Measurements from ENCODE around the gene FILIP1L.

Gene FILIP1L

DNA sequence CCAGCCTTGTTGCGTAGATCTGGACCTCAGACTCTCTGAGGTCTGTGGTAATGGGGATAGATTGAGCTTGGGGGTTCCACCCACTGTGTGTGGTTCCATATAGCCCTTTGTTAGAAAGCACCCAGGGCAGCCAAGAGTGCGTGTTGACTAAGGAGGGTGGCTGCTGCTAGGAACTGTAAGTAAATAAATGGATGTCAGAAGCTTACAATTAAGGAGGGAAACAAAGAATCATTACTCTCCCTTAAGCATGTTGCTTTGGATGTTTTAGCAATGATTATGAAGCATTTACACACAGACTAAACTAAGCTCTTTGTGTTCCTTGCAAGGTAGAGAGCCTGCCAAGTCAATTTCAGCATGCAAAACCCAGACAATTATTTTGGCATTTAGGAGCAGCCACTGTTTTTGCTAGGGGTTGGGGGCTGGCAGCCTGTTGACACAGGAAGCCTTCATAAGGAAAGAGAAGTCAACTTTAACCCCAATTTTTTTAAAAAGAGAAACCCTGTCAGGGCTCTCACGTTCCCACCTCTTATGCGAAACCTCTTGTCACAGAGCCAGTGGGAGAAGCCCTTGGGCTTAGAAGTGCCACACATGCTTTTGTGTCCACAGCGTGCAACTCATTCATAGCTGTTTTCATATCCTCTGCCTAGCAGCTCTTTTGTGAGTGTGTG lies 168.8 kb downstream of the FILIP1L start:
- no peak for DNase-seq

DNA sequence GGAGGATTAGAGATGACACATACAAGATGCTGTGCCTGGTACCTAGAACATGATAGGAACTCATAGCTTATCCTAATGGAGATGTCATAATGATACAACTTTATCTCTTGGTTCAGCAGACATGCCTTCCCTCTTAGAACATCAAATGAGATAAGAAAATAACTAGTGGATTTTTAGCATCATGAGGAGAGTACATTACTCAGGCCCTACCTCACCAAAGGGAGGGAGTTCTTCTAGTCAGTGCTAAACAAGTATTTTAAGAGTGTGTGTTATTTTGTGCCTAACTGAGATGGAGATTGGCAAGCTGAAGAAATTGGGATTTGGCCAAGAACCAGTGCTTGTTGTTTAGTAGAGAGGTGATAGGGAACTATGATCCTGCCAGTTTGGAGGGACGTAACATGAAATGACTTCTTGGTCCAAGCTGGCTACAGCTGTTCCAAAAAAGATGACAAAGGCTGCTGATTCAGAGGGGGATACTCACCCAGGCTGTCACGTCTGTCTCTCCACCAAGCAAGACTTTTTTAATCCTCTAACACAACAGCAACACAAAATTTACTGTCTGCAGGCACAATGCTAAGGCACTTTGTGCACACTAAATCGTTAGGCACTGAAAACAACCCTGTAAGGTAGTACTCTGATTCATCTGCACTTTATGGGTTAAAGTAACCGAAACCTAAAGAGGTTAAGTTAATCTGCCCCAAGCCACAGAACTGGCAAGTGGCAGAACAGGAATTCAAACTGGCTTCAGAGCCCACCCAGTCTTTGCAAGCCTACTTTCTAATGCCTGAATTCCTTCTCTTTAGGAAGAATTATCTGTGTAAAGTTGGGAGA lies 170.2 kb downstream of the FILIP1L start:
- DNase-seq: no peak

DNA sequence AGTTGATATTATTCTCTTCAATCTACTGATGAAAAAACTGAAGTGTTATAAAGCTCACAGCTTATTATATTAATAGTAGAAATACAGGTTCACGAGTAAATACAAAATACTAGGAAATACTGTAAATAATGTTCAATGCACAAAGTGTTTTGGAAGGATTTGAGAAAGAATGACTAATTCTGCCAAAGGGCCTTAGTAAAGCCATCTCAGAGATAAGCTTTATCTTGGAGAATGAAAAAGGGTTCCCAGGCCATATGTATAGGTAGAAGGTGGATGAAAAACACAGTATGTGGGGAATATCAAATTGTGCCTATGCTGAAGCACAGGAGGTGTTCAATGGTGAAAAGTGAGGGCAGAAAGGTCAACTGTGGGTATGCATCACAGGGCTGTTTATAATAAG lies 173.1 kb downstream of the FILIP1L start:
- no peak for DNase-seq

DNA sequence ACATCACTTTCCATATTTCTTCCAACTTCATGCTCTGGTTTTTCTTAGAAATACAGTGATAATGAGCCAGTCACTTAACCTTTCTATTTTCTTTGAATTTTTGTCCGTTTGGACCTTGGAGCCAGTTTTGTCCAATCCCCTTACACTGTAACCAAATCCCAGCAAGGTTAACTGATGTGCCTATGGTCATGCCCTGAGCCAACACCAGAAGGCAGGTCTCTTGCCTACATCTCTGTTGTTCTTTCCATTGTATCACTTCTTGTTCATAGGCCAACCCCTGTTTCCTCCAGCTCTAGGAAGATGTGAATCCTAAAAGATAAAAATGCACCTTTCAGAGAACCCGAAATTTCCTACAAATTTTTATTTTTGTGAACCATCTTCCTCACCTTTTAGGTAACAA lies 174.0 kb downstream of the FILIP1L start:
- no peak for DNase-seq

DNA sequence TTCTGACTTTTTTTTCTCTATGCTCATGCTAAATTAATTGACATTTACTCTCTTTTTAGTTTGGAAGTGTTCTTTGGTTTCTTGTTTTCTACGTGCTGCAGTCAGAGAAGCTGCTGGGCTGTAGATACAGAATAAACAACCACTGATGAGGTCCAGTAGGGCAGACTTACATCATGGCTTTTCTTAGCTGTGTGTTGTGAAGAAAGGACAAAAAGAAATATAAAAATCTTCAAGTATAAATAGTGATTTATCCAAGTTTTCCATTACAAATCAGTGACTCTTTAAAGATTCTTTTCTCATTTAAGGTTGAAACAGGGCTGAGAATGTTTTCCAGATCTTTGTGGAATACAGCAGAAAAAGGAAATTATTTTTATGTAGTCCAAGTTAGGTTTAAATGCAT lies 174.4 kb downstream of the FILIP1L start:
- DNase-seq: no peak

DNA sequence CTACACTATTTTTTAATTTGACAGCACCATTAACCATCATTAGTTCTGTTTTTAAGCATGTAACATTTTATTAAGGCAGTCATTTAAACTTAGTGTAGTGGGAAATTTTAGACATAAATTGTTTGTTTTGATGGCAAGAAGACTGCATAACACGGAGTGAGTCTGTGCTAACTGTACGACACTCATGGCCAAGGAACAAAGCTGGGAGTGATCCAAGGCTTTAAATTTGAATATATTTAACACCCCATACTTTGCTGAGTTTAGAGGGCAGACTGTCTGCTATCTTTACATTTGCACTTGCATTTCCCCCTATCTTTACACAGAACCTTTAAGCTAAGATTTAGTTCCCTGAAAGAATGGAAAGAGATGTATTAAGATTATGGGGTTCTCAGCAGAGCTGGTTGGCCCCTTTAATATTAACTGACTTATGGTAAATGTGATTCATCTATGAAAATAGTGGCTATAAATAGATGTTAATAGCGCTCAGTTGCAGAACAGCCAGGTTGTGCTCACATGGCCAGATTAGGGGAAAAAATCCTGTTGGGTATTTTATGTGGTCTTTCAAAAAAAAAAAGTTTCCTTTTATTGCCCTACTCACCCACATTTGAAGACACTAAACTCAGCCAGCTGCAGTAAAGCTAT lies 175.9 kb downstream of the FILIP1L start:
- no peak for DNase-seq

DNA sequence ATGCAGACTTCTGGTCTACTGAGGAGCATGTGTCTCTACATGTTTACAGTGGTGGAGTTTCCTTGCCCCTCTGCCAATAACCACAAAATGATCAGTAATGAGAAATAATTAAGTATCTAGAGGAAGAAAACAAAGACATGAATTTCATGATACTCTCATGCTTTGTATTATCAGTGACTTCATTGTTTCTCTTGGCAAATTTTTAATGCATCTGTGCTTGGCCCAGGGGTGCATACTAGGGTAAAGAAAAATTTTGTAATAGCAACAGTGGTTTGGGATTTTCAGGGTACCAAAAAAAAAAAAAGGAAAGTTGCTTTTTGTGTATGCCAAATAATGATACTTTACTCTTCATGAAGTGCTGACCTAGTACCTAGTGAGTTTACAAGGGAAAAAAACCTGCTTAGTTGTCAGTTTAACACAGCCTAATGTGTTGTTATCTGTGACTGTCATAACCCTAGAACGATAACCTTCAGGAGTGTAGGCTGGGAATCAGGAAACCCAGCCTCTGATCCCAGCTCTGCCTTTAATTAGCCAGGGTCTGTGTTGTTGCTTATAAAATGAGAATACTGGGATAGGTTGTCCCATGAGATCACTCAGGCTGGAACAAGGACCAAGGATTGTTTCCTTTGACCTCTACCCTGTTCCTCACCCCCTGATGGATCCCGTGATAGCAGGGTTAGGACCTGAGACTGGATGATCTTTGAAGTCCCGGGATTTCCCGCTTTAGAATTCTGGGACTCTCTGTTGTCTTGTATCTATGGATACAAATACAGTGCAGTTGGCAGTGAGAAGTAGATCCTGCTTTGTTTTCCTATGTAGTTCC lies 179.1 kb downstream of the FILIP1L start:
- DNase-seq: no peak

DNA sequence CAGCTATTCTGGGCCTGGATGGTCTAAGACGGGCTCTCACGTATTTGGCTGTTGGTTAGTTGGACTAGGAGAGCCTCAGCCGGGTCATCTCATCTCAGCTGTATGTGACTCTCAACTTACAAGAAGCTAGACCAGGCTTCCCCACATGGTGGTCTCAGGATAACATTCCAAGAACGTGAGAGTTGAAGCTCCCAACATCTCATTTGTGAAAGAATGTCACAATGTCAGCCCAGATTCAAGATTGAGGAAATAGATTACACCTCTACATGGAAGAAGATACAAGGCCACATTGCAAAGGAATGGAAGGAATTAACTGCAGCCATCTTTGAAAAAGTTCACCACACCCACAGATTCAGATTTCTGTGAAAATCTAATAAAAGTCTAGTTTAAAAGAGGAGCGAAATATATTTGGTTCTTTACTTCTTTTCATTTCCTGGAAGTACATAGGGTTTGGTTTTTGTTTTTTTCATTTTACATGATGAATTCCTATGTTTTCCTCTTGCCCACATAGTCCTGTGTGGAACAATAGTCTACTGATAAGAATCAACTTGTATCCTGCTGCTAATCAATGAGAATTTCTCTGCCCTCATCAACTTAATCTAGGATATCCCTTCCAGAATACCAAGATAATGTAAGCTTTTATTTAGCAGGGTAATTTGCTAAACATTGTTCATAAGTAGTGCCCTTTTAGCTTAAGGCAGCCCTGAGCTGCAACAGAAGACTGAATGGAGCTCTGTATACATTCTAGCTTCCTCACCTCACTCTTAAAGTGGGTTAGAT lies 180.1 kb downstream of the FILIP1L start:
- DNase-seq: no peak

DNA sequence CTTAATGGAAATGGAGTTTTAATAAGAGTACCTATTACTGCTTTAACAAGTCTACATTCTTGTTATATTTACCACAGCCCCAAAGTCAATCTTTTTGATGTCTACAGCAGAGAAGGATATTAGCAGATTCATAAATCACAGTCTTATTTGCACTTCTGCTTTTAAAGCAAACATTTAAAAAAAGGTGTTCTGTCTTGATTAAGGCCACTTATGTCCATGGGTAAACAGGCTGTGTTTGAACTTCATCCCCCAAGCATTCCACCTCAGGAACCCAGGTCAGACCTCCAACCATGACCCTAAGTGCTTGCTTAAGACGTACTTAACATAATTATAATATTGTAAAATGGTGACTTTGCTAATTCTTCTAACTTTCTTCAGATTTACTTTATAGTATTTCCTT lies 183.2 kb downstream of the FILIP1L start:
- no peak for DNase-seq

DNA sequence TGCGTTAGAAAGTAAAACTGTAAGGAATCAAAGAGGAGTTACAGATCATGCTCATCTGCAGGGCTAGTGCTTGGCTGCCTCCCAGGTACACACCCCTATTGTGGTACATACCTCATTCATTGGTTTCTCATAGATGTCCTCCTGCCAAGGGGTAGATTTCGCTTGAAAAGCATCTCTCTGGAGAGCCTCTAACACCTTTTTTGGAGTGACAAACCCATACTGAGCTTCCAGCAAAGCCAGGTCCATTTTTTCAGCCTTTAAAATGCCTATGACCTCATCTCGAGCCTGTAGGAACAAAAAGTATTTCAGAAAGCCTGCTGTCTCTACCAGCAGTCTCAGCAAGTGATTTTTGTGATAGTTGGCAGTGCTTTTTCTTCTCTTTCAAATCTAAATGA lies 184.6 kb downstream of the FILIP1L start:
- DNase-seq: no peak

DNA sequence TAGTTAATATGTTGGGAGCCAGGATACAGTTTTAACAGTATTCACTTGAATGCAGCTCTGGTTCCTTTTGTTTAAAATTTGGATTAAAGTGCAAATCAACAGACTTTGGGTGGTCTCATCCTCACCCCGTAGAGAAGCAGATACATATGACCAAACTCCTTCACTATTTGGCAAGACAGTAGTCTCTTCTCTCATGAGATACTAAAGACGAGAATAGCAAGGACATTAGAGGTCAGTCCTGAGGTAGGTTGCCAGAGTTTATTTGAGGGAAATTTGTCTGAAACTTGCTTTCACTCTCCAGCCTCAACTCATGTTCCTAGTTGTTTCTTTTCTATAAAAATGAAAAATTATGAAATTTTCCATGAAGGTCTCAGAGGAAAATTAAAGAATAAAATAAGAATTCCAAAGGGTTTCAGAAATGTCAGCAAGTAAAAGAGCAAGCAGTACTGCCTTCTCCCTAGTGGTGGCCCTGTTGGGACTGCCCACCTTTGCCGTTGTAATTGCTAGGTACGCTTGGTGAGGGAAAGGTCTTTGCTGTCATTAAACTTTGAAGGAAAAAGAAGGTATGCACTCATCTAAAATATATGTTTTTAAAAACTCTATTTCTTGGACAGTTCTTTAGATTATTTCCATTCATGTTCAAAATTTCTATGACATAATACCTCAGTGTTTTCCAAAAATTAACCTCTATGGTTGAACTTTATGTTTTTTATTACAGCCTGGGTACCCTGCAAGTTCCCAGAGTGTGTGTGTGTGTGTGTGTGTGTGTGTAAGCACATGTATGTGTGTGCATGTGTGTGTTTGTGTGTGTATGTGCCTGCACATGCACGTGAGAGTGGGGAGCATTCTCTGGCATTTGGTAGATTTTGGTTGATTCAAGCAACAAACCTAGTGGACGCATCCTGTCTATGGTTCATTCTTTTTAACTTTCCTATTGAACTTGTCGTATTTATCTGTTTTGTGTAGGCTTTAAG lies 185.2 kb downstream of the FILIP1L start:
- DNase-seq: no peak

DNA sequence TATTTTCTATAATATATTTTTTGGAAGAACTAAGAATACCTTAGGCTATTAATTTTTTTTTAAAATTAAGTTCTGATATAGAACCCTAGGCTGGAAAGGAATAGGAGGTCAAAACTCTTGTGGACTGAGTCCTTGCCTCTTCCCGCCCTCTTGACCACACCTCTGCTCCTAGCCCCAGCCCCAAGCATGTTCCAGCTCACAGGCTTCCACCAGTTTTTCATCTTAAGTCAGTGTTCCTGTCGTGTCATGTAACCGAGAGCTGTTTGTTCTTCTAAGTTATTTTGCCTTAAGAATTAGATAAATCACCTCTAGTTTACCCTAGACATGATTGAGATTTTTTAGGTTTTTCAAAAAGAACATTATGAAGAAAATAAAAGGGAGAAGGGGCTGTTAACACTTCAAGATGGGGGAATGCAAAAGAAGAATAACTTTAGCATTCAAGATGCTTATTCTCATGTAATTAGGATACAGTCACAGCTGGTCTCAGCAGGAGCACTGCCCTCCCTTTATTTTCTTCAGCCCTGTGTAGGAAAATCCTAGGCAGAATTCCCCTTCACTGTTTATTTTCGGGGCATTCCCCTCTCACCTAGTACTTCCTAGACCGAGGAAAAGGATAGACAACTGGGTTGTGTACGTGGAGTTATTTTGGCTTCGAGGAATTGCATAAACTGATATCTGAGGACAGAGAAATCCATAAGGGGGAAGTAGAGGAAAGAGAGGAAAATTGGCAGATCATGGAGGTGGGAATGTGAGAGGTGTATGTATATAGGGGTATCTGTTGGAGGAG lies 186.4 kb downstream of the FILIP1L start:
- DNase-seq: no peak

DNA sequence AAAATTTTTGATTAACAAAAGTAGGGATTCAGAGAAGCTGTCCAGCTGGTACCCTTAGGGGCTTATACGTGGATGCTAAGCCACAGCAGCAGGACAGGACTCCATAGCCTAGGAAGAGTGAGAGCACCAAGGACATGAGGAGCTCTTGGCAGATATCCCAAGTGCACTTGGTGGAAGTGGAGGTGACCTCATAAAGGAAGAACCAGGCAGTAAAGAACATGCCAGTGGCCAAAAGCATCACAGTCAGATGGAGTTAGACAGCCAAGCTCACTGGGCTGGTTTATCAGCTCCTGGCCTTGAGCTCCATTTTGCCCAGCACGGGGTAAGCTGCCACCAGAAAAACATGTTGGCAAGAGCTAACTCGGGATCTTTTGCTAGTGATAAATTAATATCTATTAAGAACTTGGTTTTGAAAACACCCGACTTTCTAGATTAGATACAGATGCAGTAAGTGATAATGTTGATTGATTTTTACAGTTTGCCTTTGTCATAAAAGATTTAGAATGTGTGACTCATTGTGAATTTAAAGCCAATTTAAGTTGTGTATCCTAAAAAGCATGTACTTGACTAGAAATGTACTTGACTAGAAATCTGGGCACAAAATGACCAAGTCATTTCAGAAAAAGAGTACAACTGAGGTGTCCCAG lies 188.6 kb downstream of the FILIP1L start:
- no peak for DNase-seq

DNA sequence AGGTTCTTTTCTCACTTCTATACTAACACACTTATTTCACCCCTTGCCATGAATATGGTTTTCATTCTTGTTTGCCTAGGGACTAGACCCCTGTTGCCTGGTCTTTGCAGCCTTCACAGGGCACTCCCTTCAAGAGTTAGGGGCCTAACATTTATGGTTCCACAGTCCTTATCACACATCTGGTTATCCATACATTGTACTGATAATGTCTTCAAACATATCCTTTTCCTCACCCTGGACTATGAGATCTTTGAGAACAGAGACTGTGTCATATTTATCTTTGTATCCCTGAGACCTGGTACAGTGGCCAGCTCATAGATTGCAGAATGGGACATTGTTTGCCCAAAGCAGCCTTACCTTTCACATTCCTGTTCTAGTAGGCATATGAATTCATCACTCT lies 190.4 kb downstream of the FILIP1L start:
- DNase-seq: no peak

DNA sequence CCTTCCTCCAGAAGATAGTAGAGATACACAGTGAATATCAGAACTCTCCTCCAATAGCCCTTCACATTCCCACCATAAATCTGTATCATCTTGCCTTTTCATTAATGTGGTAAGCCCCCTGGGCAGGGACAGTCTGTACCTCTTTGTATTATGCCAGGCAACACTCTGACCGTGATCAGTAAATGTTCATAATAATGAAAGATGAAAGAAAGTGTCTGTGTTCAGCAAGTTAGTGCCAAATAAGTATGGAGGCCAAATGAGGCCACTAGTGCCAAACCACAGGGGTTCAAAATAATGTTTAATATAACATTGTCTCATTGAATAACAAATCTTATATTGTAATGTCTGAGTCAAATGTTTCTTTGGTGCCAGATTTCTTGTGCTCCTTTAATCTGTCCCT lies 192.3 kb downstream of the FILIP1L start:
- no peak for DNase-seq

DNA sequence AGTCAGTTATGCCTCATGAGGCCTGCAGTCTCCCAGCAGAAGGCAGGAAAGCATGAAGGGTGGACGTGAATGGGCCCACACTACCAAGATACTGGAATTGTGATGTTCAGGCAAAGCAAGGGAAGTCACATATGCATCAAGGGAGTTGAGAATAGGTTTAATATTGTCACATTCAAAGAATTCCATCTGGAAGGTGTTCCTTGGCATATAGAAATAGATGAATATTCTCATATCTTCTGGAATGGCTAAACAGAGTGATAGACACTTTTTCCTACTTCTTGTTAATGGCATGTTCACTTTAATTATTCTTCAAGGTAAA lies 193.0 kb downstream of the FILIP1L start:
- DNase-seq: no peak

DNA sequence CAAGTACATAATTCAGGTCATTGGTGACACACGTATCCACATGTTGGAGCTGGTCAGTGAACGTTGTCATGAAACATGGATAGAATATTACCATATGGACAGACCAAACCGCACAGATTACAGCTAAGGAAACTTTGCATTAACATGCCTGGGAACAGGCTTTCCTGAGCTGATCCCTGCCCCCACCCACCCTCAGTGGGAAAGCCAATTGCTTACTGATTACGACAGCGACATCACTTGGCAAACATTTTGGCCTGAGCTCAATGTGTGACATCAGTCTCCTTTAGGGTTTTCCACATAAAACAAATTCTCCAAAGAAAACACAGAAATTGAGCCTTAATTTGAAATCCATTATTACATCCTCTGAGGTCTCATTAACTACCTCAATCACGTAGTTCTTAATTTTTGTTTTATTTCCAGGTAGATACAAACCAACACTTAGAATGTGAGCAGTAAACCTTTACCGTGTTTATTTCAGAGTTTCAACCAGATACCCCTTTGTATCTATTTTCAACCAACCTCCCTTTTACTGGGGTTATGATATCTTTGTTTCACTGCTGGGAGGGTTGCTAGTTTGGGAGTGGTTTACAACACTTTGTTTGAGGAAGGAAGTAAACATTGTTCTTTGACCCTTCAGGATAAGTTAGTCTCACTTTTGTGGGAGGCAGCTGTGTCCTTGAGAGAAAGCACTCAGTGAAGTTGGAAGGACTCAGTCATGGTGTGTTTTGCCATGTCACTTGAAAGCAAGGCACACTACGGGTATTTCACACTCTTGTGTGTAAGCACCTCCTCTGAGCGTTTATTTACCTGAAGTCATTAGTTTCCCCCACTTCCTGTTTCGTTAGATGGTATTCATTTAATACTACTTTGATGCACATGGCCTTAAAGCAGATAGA lies 193.6 kb downstream of the FILIP1L start:
- DNase-seq: no peak

DNA sequence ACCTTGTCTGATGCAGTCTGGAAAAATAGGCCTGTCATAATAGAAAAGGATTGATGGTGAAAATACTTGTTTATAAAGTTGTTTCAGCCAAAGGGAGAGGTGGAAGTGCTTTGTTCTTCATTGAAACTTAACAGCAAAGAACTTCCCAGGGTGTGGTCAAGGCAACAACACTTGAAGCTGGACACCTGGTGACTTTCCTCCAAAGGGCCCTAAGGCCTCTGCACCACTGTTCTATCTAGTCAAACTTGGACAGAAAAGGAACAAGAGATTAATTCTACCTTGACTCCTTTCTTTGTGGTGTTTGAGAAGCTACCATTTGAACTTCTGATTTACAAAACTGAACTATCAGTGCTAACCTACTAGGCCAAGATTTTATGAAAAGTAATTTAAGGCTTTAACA lies 194.6 kb downstream of the FILIP1L start:
- no peak for DNase-seq

DNA sequence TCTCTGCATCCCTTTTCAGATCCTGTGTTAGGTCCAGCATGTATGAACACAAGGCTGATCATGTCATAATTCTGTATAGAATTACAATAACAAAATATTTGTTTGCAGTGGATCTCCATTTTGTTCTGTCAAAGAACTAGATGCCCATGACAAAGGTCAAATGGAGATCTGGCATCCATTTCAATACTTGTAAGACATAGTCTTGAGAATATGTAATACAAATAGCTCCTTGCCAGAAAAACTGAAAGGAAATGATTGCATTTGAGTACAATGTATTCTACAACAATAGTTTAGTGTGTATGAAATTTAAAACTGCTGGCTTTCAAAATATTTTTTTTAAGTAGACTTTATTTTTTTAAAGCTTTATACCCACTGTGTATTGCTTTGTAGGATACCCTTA lies 195.6 kb downstream of the FILIP1L start:
- DNase-seq: no peak
